ENCODE results near the gene THBS4. TPM values are rescaled to one million over a fixed set of nuclear protein-coding genes. Genes with fewer than 3 reads are reported as not detected.

The THBS4 gene
- total RNA-seq, 6 donors from 2014 or later: 0.44 to 3.9 (median 1.2) TPM; not detected in 1

DNA sequence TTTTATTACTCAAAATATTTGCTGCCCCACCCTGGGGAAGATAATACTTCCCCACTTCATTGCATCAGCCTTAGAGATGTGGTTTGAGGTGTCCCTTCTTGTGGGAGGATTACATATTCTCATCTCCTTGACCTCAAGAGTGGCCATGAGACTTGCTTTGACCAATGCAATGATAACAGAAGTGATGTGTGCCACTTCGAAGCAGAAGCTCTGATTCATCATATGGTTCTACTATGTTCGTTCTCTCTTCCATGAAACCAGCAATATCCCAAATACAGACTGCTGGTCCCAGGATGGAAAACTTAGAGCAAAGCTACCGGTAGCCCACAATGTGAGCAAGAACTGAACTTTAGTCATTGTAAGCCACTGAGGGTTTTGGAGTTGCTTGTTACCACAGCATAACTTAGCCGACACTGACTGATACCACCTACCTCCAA, 92.0 kb downstream of the THBS4 start:
- no peaks in the 10 kb centered on the region for H3K27me3 ChIP-seq
- DNase-seq: peak in 1 of 2 donors; percentile 29
- ATAC-seq (ENCODE audit: low FRiP score in 2 of 2): peak in 1 of 2 donors; percentile 73
- H3K27ac ChIP-seq: peak overlapping the region in 1 of 4 donors; percentile 19
- no peak overlapping the region for H3K4me3 ChIP-seq
- H3K4me1 ChIP-seq: peaks cover 0 to 9% (median 5%) of the 10 kb centered on the region in 4 donors
- no peaks in the 10 kb centered on the region for H3K9me3 ChIP-seq
- TF ChIP-seq POLR2AphosphoS5 (IDR thresholded peaks at IDR 0.05) (peak in 1 of 2 donors; percentile 23), EP300 (IDR thresholded peaks at IDR 0.05) (peak in 2 of 4 donors; percentile 44 to 67), POLR2A (IDR thresholded peaks at IDR 0.05) (peak in 1 of 4 donors; percentile 16)
- TF ChIP-seq, protein P1, sequence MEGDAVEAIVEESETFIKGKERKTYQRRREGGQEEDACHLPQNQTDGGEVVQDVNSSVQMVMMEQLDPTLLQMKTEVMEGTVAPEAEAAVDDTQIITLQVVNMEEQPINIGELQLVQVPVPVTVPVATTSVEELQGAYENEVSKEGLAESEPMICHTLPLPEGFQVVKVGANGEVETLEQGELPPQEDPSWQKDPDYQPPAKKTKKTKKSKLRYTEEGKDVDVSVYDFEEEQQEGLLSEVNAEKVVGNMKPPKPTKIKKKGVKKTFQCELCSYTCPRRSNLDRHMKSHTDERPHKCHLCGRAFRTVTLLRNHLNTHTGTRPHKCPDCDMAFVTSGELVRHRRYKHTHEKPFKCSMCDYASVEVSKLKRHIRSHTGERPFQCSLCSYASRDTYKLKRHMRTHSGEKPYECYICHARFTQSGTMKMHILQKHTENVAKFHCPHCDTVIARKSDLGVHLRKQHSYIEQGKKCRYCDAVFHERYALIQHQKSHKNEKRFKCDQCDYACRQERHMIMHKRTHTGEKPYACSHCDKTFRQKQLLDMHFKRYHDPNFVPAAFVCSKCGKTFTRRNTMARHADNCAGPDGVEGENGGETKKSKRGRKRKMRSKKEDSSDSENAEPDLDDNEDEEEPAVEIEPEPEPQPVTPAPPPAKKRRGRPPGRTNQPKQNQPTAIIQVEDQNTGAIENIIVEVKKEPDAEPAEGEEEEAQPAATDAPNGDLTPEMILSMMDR (IDR thresholded peaks at IDR 0.05): no peak
- WGBS, 2 donors: 62 to 79% methylated on average over 4 of the region's 4 CpGs
- H3K36me3 ChIP-seq: no peaks in the 10 kb centered on the region

DNA sequence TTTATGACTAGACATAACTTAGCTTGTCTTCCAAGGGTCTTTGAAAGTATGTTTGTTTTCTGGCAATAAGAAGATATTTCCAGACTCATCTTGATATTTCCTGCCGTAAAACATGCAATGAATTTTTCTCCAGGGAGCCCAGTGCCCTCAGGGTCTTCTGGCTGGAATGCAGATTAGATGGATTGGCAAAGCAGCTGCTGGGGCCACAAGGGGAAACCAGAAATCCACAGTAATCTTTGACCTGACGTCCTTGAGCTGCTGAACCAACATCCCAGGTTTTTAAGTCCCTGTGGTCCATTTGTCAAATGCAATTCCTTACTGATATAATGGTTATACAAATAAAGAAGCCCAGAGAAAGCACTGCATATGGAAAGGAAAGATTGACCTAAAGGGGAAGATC, 93.0 kb downstream of the THBS4 start:
- 62 to 63% methylated on average over 2 of the region's 2 CpGs for WGBS, 2 donors
- no peaks in the 10 kb centered on the region for H3K27me3 ChIP-seq
- DNase-seq: no peak

DNA sequence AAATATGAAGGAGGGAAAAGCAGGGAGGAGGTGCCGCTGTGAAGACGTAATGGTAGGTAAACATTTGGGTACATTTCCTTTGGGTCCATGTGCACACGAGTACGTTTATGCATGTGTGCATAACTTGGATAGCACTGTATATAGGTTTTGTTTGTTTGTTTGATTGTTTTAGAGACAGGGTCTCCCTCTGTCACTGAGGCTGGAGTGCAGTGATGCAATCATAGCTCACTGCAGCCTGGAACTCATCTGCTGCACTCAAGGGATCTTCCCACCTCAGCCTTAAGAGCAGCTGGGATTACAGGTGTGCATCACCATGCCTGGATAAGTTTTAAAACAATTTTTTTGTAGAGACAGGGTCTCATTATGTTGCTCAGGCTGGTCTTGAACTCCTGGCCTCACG, 94.0 kb downstream of the THBS4 start:
- Histone ChIP-seq H3K27ac (no peak overlapping the region), H3K9me3 (no peaks in the 10 kb centered on the region), H3K36me3 (no peaks in the 10 kb centered on the region), H3K27me3 (no peaks in the 10 kb centered on the region), H3K4me3 (no peak overlapping the region), H3K4me1 (peaks cover 0 to 8% (median under 1%) of the 10 kb centered on the region in 4 donors)
- TF ChIP-seq POLR2AphosphoS5 (IDR thresholded peaks at IDR 0.05): no peak
- no peak for TF ChIP-seq POLR2A (IDR thresholded peaks at IDR 0.05)
- TF ChIP-seq EP300 (IDR thresholded peaks at IDR 0.05): no peak
- TF ChIP-seq, protein P1 (IDR thresholded peaks at IDR 0.05): no peak
- ATAC-seq (ENCODE audit: low FRiP score in 2 of 2): no peak
- WGBS, 2 donors: 88 to 91% methylated on average over 5 of the region's 5 CpGs
- DNase-seq: no peak

More for the DNA sequence above, 93.0 kb downstream of the THBS4 start:
- TF ChIP-seq, protein P1 (IDR thresholded peaks at IDR 0.05): no peak
- TF ChIP-seq POLR2A (IDR thresholded peaks at IDR 0.05) (no peak), EP300 (IDR thresholded peaks at IDR 0.05) (no peak)
- Histone ChIP-seq H3K27ac (no peak overlapping the region), H3K36me3 (no peaks in the 10 kb centered on the region), H3K9me3 (no peaks in the 10 kb centered on the region), H3K4me3 (no peak overlapping the region), H3K4me1 (peaks cover 0 to 9% (median 2%) of the 10 kb centered on the region in 4 donors)
- ATAC-seq (ENCODE audit: low FRiP score in 2 of 2): no peak

Small RNA genes within 50 kb of the gene (small RNA-seq; reads per million reads assigned to genes)
- gene TRMT112P2: 0 reads per million in 4 donors

Other genes with a start within 250 kb of the THBS4 start
- 10 to 100 TPM in 4 of 6 donors, 1 to 10 TPM in 2; 3.1 to 17.0 (median 10.6) TPM for gene MTX3, start 44.1 kb upstream of the THBS4 start, total RNA-seq
- gene SERINC5, start 220.7 kb downstream of the THBS4 start, total RNA-seq: 10 to 100 TPM; 27.3 to 62.4 (median 41.3) TPM

All from upper lobe of left lung (tissue), 6 donors.